Hippocampal formation (tissue), 2 donors: ENCODE measurements around the gene MAPK12.

Experiments used
- DNase-seq, 2 donors: peaks; one replicate each; lab custom pipeline; 2025; lab: John Stamatoyannopoulos, UW

Gene MAPK12

GRCh38 chr22:50261615-50262459 lies at the start of gene MAPK12:
Gene MAPK12 (minus strand): TSS chr22:50261683. CDS start chr22:50261509, 174 bp downstream.
- DNase-seq: no peak

GRCh38 chr22:50310949-50311444 lies 49.5 kb upstream of the MAPK12 start:
- DNase-seq: no peak

GRCh38 chr22:50310031-50310722 lies 48.7 kb upstream of the MAPK12 start:
- no peak for DNase-seq

- no peak for DNase-seq
These were observed 48.1 kb upstream of the MAPK12 start for GRCh38 chr22:50309601-50309991.

GRCh38 chr22:50308986-50309600 lies 47.6 kb upstream of the MAPK12 start:
- DNase-seq: peak in 1 of 2 donors; percentile 21

GRCh38 chr22:50308597-50308935 lies 47.1 kb upstream of the MAPK12 start:
- peak; percentile 28 to 55 for DNase-seq

- no peak for DNase-seq
These were observed 46.6 kb upstream of the MAPK12 start for GRCh38 chr22:50307890-50308596.

- DNase-seq: peak; percentile 77 to 78
These were observed 45.6 kb upstream of the MAPK12 start, which contains the start of gene PLXNB2 for GRCh38 chr22:50306753-50307749. Gene PLXNB2 (minus strand): TSS chr22:50307646. CDS start chr22:50290584, 17,062 bp downstream.

- DNase-seq: peak; percentile 35 to 39
These were observed 44.6 kb upstream of the MAPK12 start for GRCh38 chr22:50305923-50306566.

GRCh38 chr22:50305393-50305922 lies 44.0 kb upstream of the MAPK12 start:
- no peak for DNase-seq

GRCh38 chr22:50304528-50305392 lies 43.3 kb upstream of the MAPK12 start:
- DNase-seq: peak; percentile 38 to 42

- DNase-seq: no peak
These were observed 42.5 kb upstream of the MAPK12 start for GRCh38 chr22:50303848-50304527.

GRCh38 chr22:50303515-50303847 lies 42.0 kb upstream of the MAPK12 start:
- DNase-seq: peak; percentile 27 to 40

GRCh38 chr22:50302564-50302963 lies 41.1 kb upstream of the MAPK12 start:
- DNase-seq: no peak

- DNase-seq: no peak
These were observed 40.6 kb upstream of the MAPK12 start for GRCh38 chr22:50302041-50302541.

- no peak for DNase-seq
These were observed 40.1 kb upstream of the MAPK12 start for GRCh38 chr22:50301581-50301991.

- no peak for DNase-seq
These were observed 39.3 kb upstream of the MAPK12 start for GRCh38 chr22:50300620-50301257.
